Loucy (cell line): ENCODE data around the gene ISOC1.

Source experiments
- EZH2phosphoT487 ChIP-seq: fragments of 200-600 bp; IDR thresholded peaks from 2 replicates; pipeline ENCODE4 v1.6.1; 2018; ENCODE audit warnings: antibody characterized with exemption, mild to moderate bottlenecking, moderate library complexity, borderline replicate concordance
- TF ChIP-seq, protein P1 (sequence below): fragments of 200-600 bp; sonication (generic); conservative IDR thresholded peaks from 2 replicates; pipeline ENCODE4 v1.5.1; 2014; ENCODE audit warnings: mild to moderate bottlenecking, antibody characterized with exemption, low read length

DNA sequence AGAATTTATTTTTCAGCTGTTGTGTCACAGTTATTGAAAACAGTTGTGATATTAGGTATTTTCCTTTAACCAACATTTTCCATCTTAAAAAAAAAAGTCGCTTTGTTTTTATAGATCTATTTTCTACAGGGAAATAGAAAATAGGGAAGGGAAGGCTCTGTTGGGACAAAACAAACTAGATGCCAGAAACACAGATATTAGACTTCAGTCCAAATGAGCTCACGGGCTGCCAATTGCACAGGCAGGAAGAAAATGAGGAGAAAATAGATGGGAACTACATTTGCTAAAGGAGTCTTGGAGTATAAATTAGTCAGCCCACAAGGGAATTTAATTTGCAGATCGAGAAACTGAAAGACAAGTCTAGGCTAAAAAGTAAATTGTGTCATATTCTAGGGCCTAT is 21.4 kb upstream of the ISOC1 start:
- TF ChIP-seq, protein P1, sequence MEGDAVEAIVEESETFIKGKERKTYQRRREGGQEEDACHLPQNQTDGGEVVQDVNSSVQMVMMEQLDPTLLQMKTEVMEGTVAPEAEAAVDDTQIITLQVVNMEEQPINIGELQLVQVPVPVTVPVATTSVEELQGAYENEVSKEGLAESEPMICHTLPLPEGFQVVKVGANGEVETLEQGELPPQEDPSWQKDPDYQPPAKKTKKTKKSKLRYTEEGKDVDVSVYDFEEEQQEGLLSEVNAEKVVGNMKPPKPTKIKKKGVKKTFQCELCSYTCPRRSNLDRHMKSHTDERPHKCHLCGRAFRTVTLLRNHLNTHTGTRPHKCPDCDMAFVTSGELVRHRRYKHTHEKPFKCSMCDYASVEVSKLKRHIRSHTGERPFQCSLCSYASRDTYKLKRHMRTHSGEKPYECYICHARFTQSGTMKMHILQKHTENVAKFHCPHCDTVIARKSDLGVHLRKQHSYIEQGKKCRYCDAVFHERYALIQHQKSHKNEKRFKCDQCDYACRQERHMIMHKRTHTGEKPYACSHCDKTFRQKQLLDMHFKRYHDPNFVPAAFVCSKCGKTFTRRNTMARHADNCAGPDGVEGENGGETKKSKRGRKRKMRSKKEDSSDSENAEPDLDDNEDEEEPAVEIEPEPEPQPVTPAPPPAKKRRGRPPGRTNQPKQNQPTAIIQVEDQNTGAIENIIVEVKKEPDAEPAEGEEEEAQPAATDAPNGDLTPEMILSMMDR, result no peak
- TF ChIP-seq EZH2phosphoT487, result no peak
